SK-N-SH (cell line): Measurements from ENCODE around the gene EXOC1L. TPM values are rescaled to one million over a fixed set of nuclear protein-coding genes. Genes with fewer than 3 reads are reported as not detected.

Source experiments
- CTCF ChIA-PET: fragments of 300-600, 350-600 bp; formaldehyde crosslinking; extraction: SDS; loops from one replicate; lab custom pipeline; 2021; lab: Yijun Ruan, JAX
- POLR2A ChIA-PET: fragments of 350-600 bp; sonication (Branson Sonifier 250); formaldehyde crosslinking; extraction: SDS; loops from one replicate; lab custom pipeline; 2020; ENCODE audit warnings: antibody characterized with exemption, inconsistent platforms; lab: Yijun Ruan, JAX
- DNase-seq: peaks from one replicate; pipeline ENCODE4 v3.0.0; 2012
- H2AFZ ChIP-seq: fragments of 200-600 bp; sonication (generic); 2 replicates; pipeline ENCODE4 v1.8.1; 2016; ENCODE audit warnings: antibody characterized with exemption, mild to moderate bottlenecking, low read depth
- H3F3A ChIP-seq: fragments of 200-600 bp; sonication (generic); replicated peaks from 2 replicates; pipeline ENCODE3; 2016; ENCODE audit warnings: antibody characterized with exemption, mild to moderate bottlenecking; ENCODE audit not compliant: insufficient read depth
- H3K27ac ChIP-seq, 2 experiments: fragments of 200-500 bp in 1 of 2; fragments of 200-600 bp in 1 of 2; sonication (Bioruptor generic) in 1 of 2; sonication (generic), shearing (Covaris generic) in 1 of 2; 2 replicates each; pipeline versions ENCODE4 v1.5.1 to v1.6.1; 2014 to 2016; ENCODE audit warnings: low read depth in 2 of 2, inconsistent platforms in 1 of 2, low read length in 1 of 2, mild to moderate bottlenecking in 1 of 2, mixed read lengths in 1 of 2
- H3K27me3 ChIP-seq: fragments of 200-600 bp; sonication (generic), shearing (Covaris generic); 2 replicates; pipeline ENCODE4 v1.6.1; 2016; ENCODE audit warnings: mixed run types; ENCODE audit not compliant: insufficient read depth
- H3K36me3 ChIP-seq, 2 experiments: fragments of 200-500 bp in 1 of 2; fragments of 200-600 bp in 1 of 2; sonication (Bioruptor generic) in 1 of 2; sonication (generic) in 1 of 2; replicated peaks in 1 of 2; 2 replicates each; pipeline versions ENCODE3 to v1.5.1; 2014 to 2016; ENCODE audit warnings: low read length in 1 of 2, mild to moderate bottlenecking in 1 of 2; ENCODE audit not compliant: insufficient read depth in 2 of 2, control insufficient read depth in 1 of 2
- H3K4me1 ChIP-seq, 2 experiments: fragments of 200-500 bp in 1 of 2; fragments of 200-600 bp in 1 of 2; sonication (Bioruptor generic) in 1 of 2; sonication (generic), shearing (Covaris generic) in 1 of 2; 2 replicates each; pipeline versions ENCODE4 v1.5.1 to v1.6.1; 2014 to 2016; ENCODE audit warnings: low read depth in 1 of 2, low read length in 1 of 2, mixed run types in 1 of 2; ENCODE audit not compliant: insufficient read depth in 2 of 2, control insufficient read depth in 1 of 2
- H3K4me2 ChIP-seq: fragments of 200-600 bp; sonication (generic), shearing (Covaris generic); 2 replicates; pipeline ENCODE4 v1.6.1; 2017; ENCODE audit warnings: mixed run types
- H3K4me3 ChIP-seq, 2 experiments: fragments of 200-500 bp in 1 of 2; fragments of 200-600 bp in 1 of 2; sonication (Bioruptor generic) in 1 of 2; sonication (generic), shearing (Covaris generic) in 1 of 2; 2 replicates each; pipeline versions ENCODE4 v1.5.1 to v1.8.1; 2014 to 2016; ENCODE audit warnings: low read depth in 2 of 2, inconsistent platforms in 1 of 2, low read length in 1 of 2, mild to moderate bottlenecking in 1 of 2, mixed read lengths in 1 of 2, moderate library complexity in 1 of 2
- H3K79me2 ChIP-seq: fragments of 200-600 bp; sonication (generic); 2 replicates; pipeline ENCODE4 v1.8.1; 2017; ENCODE audit warnings: mild to moderate bottlenecking; ENCODE audit not compliant: insufficient read depth
- H3K9ac ChIP-seq: fragments of 200-600 bp; sonication (generic); 2 replicates; pipeline ENCODE4 v1.6.1; 2017; ENCODE audit warnings: mixed run types
- H3K9me2 ChIP-seq: fragments of 200-600 bp; sonication (generic); 2 replicates; pipeline ENCODE4 v1.6.1; 2017; ENCODE audit warnings: mixed run types
- H3K9me3 ChIP-seq: fragments of 200-600 bp; sonication (generic); 2 replicates; pipeline ENCODE4 v1.6.1; 2017; ENCODE audit warnings: mixed run types, mild to moderate bottlenecking, moderate library complexity
- H4K20me1 ChIP-seq: fragments of 200-600 bp; sonication (generic); 2 replicates; pipeline ENCODE4 v1.6.1; 2017; ENCODE audit warnings: mild to moderate bottlenecking, mixed run types; ENCODE audit not compliant: insufficient read depth
- CHD2 ChIP-seq: fragments of 150-350 bp; IDR thresholded peaks from 2 replicates; pipeline ENCODE4 v1.6.1; 2018; ENCODE audit warnings: low read length; ENCODE audit not compliant: partially characterized antibody
- ELF1 ChIP-seq: IDR thresholded peaks from 2 replicates; pipeline ENCODE4 v1.4.0; 2012
- EZH2phosphoT487 ChIP-seq: fragments of 200-600 bp; sonication (generic); IDR thresholded peaks from 2 replicates; pipeline ENCODE4 v1.6.1; 2017; ENCODE audit warnings: low read depth, mixed run types, mild to moderate bottlenecking, antibody characterized with exemption, moderate library complexity, borderline replicate concordance
- FOXJ3 ChIP-seq: sonication (generic); formaldehyde crosslinking; IDR thresholded peaks from 2 replicates; pipeline ENCODE4 v1.5.1; 2020; ENCODE audit warnings: mild to moderate bottlenecking, missing genetic modification reagents
- FOXM1 ChIP-seq: IDR thresholded peaks from 2 replicates; pipeline ENCODE4 v1.4.0; 2012; ENCODE audit warnings: low read depth, mild to moderate bottlenecking
- GABPA ChIP-seq: IDR thresholded peaks from 2 replicates; pipeline ENCODE4 v1.4.0; 2012; ENCODE audit warnings: low read depth, mild to moderate bottlenecking
- MEF2A ChIP-seq: IDR thresholded peaks from 2 replicates; pipeline ENCODE4 v1.4.0; 2012; ENCODE audit warnings: low read depth, borderline replicate concordance
- MXI1 ChIP-seq: IDR thresholded peaks from 2 replicates; pipeline ENCODE4 v1.6.1; 2012; ENCODE audit warnings: mild to moderate bottlenecking, low read depth, low read length, improper control_type of control experiment
- NFIC ChIP-seq: IDR thresholded peaks from 2 replicates; pipeline ENCODE4 v1.4.0; 2012; ENCODE audit warnings: borderline replicate concordance
- NRF1 ChIP-seq: IDR thresholded peaks from 2 replicates; pipeline ENCODE4 v1.6.1; 2012; ENCODE audit warnings: low read depth, mild to moderate bottlenecking, low read length
- POLR2AphosphoS5 ChIP-seq: IDR thresholded peaks from 2 replicates; pipeline ENCODE4 v1.6.1; 2012; ENCODE audit warnings: low read depth, low read length
- RAD21 ChIP-seq: IDR thresholded peaks from 2 replicates; pipeline ENCODE4 v1.6.1; 2012; ENCODE audit warnings: mild to moderate bottlenecking, low read length
- RCOR1 ChIP-seq: fragments of 150-350 bp; IDR thresholded peaks from 2 replicates; pipeline ENCODE4 v1.6.1; 2017; ENCODE audit warnings: antibody characterized with exemption, low read length
- RFX5 ChIP-seq: IDR thresholded peaks from 2 replicates; pipeline ENCODE4 v1.6.1; 2012; ENCODE audit warnings: mild to moderate bottlenecking, improper control_type of control experiment, low read length
- SIN3A ChIP-seq: IDR thresholded peaks from 2 replicates; pipeline ENCODE4 v1.6.1; 2012; ENCODE audit warnings: low read depth, mild to moderate bottlenecking, low read length, moderate library complexity, borderline replicate concordance
- WGBS: methylation state at CpG from one replicate; pipeline ENCODE4 v1.1.6; 2017; ENCODE audit warnings: low lambda C conversion rate; 5-methylcytosine and 5-hydroxymethylcytosine counted together
- polyA plus RNA-seq, 3 experiments: library from polyadenylated mRNA; depleted of rRNA; stranded (reverse); fragments of >200 nt; gene quantifications; 2 replicates each; pipeline ENCODE4 v1.2.3, GENCODE V29; 2012
- TF ChIP-seq, protein P1 (sequence below): fragments of 150-350 bp; IDR thresholded peaks from 2 replicates; pipeline ENCODE4 v1.6.1; 2016; ENCODE audit warnings: mild to moderate bottlenecking, low read depth, low read length

The EXOC1L gene
- not detected in 2 replicates for polyA plus RNA-seq (2012; rRNA removed)
- polyA plus RNA-seq (2012; cell fraction: cytosol; rRNA removed) = 0.04 and 0.19 TPM in 2 replicates
- polyA plus RNA-seq (2012; cell fraction: nucleus; rRNA removed) = not detected in 2 replicates

DNA sequence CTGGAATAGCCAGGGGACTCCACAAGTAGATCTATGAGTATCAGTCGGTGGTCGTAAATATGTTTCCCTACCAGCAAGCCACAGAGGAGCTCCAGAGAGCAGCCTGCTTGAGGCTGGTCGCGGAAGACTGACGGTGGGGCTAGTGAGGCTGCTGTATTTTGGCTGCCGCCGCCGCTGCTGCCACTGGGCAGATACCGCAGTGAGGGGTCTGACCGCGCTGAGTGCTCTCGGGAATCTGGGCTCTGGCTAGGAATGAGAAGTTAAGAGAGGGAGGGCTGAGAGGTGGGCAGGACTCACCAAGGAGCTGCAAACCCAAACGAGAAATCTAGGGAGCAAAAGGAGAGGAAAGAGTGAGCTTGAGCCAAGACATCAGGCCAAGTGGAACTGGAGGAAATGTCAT is at the start of gene EXOC1L:
Gene EXOC1L, plus strand, starts transcription at position 157 of the 400 bp plus-strand sequence. Its CDS starts 237 bp downstream, at position 394.
- WGBS = 22% methylated on average over 10 of the region's 13 CpGs
- CTCF ChIA-PET = interaction anchor here (0.7 to 1.4 kb wide), 8 partner anchors 11 to 225 kb away, joined by 3 to 4 read pairs (median 3); no protein-coding TSS in a partner anchor
- peak within 1 kb of the TSS; percentile 62; the same call in 1 of the 2 replicates for H3K4me2 ChIP-seq
- H3K27me3 ChIP-seq = no peaks in the 10 kb centered on the region
- peak; percentile 75 for DNase-seq
- POLR2A ChIA-PET = no interaction called here
- no peaks in the 10 kb centered on the region for H4K20me1 ChIP-seq
- H3K9me2 ChIP-seq = no peaks in the 10 kb centered on the region
- no peaks in the 10 kb centered on the region for H3F3A ChIP-seq
- H3K9ac ChIP-seq = no peak within 1 kb of the TSS
- TF ChIP-seq MEF2A (no peak), RAD21 (peak; percentile 35)
- TF ChIP-seq, all 33 proteins: peak for 1
- no peak within 1 kb of the TSS for H3K27ac ChIP-seq
- no peaks in the 10 kb centered on the region for H3K36me3 ChIP-seq
- no peaks in the 10 kb centered on the region for H3K4me1 ChIP-seq
- no peaks in the 10 kb centered on the region for H3K79me2 ChIP-seq
- 0 out of 2 replicates have a peak within 1 kb of the TSS, but pooled peaks have one; percentile 46 for H2AFZ ChIP-seq
- peak within 1 kb of the TSS in 1 of 2 experiments; percentile 42; a peak in 2 of 4 replicates for H3K4me3 ChIP-seq
- no peaks in the 10 kb centered on the region for H3K9me3 ChIP-seq

- CTCF ChIA-PET = no interaction called here
- Histone ChIP-seq H3K9me3 (no peaks in the 10 kb centered on the region), H3K4me1 (no peaks in the 10 kb centered on the region), H3F3A (no peaks in the 10 kb centered on the region), H4K20me1 (no peaks in the 10 kb centered on the region), H3K27me3 (no peaks in the 10 kb centered on the region), H2AFZ (no peak overlapping the region), H3K79me2 (no peaks in the 10 kb centered on the region), H3K27ac (no peak overlapping the region), H3K9ac (no peak overlapping the region), H3K9me2 (no peaks in the 10 kb centered on the region), H3K4me2 (no peak overlapping the region), H3K36me3 (no peaks in the 10 kb centered on the region), H3K4me3 (no peak overlapping the region)
- POLR2A ChIA-PET = no interaction called here
- 25% methylated on average over 3 of the region's 3 CpGs for WGBS
- no peak for TF ChIP-seq SIN3A
- TF ChIP-seq FOXJ3 (CRISPR knock-in tag) = no peak
- TF ChIP-seq EZH2phosphoT487 = no peak
- TF ChIP-seq ELF1 = no peak
- no peak for TF ChIP-seq NRF1
- TF ChIP-seq CHD2 = no peak
- TF ChIP-seq FOXM1 = no peak
- TF ChIP-seq POLR2AphosphoS5 = no peak
- TF ChIP-seq NFIC = no peak
- TF ChIP-seq, protein P1, sequence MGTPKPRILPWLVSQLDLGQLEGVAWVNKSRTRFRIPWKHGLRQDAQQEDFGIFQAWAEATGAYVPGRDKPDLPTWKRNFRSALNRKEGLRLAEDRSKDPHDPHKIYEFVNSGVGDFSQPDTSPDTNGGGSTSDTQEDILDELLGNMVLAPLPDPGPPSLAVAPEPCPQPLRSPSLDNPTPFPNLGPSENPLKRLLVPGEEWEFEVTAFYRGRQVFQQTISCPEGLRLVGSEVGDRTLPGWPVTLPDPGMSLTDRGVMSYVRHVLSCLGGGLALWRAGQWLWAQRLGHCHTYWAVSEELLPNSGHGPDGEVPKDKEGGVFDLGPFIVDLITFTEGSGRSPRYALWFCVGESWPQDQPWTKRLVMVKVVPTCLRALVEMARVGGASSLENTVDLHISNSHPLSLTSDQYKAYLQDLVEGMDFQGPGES = no peak
- TF ChIP-seq RAD21 = no peak
- no peak for TF ChIP-seq MXI1
- no peak for TF ChIP-seq GABPA
- no peak for TF ChIP-seq RCOR1
- TF ChIP-seq RFX5 = no peak
- no peak for DNase-seq
Observed at GRCh38 chr4:55770662-55771061, 48.9 kb upstream of the EXOC1L start.
